MM.1S (cell line): Measurements from ENCODE around the gene CSRNP3.

Experiments
- DNase-seq: peaks from one replicate; pipeline ENCODE4 v3.0.0-alpha.2; 2015
- H2AFZ ChIP-seq: fragments of 300-600 bp; sonication (generic); 2 replicates; pipeline ENCODE4 v1.6.0; 2016; ENCODE audit warnings: antibody characterized with exemption, low read length
- H3F3A ChIP-seq: fragments of 300-600 bp; sonication (generic); 2 replicates; pipeline ENCODE4 v1.6.1; 2016; ENCODE audit warnings: mild to moderate bottlenecking, antibody characterized with exemption, low read length, moderate library complexity, mixed read lengths; ENCODE audit not compliant: insufficient read depth
- H3K27ac ChIP-seq: fragments of 300-600 bp; sonication (generic); 2 replicates; pipeline ENCODE4 v1.5.1; 2016; ENCODE audit warnings: mild to moderate bottlenecking, low read length
- H3K27me3 ChIP-seq: fragments of 300-600 bp; sonication (generic); replicated peaks from 2 replicates; pipeline ENCODE4 v1.6.0; 2016; ENCODE audit warnings: low read length; ENCODE audit not compliant: insufficient read depth
- H3K36me3 ChIP-seq: fragments of 300-600 bp; sonication (generic); replicated peaks from 2 replicates; pipeline ENCODE4 v1.6.1; 2016; ENCODE audit warnings: mild to moderate bottlenecking, low read length, mixed read lengths; ENCODE audit not compliant: insufficient read depth
- H3K4me1 ChIP-seq: fragments of 300-600 bp; sonication (generic); 2 replicates; pipeline ENCODE4 v1.6.1; 2016; ENCODE audit warnings: low read length, mixed read lengths
- H3K4me2 ChIP-seq: fragments of 300-600 bp; sonication (generic); 2 replicates; pipeline ENCODE4 v1.6.0; 2016; ENCODE audit warnings: low read depth, low read length
- H3K4me3 ChIP-seq: fragments of 300-600 bp; sonication (generic); 2 replicates; pipeline ENCODE4 v1.5.1; 2016; ENCODE audit warnings: low read length, mixed read lengths
- H3K79me2 ChIP-seq: fragments of 300-600 bp; sonication (generic); 2 replicates; pipeline ENCODE4 v1.6.1; 2016; ENCODE audit warnings: mixed run types, low read length, mixed read lengths
- H3K9ac ChIP-seq: fragments of 300-600 bp; sonication (generic); 2 replicates; pipeline ENCODE4 v1.6.1; 2016; ENCODE audit warnings: low read length, mixed read lengths
- H3K9me2 ChIP-seq: fragments of 300-600 bp; sonication (generic); replicated peaks from 2 replicates; pipeline ENCODE4 v1.6.1; 2016; ENCODE audit warnings: mild to moderate bottlenecking, low read length, mixed read lengths; ENCODE audit not compliant: insufficient read depth
- H3K9me3 ChIP-seq: fragments of 300-600 bp; sonication (generic); replicated peaks from 2 replicates; pipeline ENCODE4 v1.6.1; 2016; ENCODE audit warnings: mild to moderate bottlenecking, low read length, mixed read lengths; ENCODE audit not compliant: insufficient read depth
- H4K20me1 ChIP-seq: fragments of 300-600 bp; sonication (generic); 2 replicates; pipeline ENCODE4 v1.6.1; 2016; ENCODE audit warnings: mild to moderate bottlenecking, low read length, moderate library complexity, mixed read lengths; ENCODE audit not compliant: insufficient read depth
- EZH2 ChIP-seq: fragments of 300-600 bp; sonication (generic); optimal IDR thresholded peaks from 2 replicates; pipeline ENCODE3; 2017; ENCODE audit warnings: low read depth, mild to moderate bottlenecking, antibody characterized with exemption, low read length, mixed read lengths
- EZH2phosphoT487 ChIP-seq: fragments of 300-600 bp; sonication (generic); IDR thresholded peaks from 2 replicates; pipeline ENCODE4 v1.6.1; 2018; ENCODE audit warnings: antibody characterized with exemption, low read length
- TF ChIP-seq, protein P1 (sequence below): fragments of 300-600 bp; sonication (generic); IDR thresholded peaks from 2 replicates; pipeline ENCODE4 v1.5.1; 2016; ENCODE audit warnings: antibody characterized with exemption, low read length, mixed read lengths

The CSRNP3 gene

DNA sequence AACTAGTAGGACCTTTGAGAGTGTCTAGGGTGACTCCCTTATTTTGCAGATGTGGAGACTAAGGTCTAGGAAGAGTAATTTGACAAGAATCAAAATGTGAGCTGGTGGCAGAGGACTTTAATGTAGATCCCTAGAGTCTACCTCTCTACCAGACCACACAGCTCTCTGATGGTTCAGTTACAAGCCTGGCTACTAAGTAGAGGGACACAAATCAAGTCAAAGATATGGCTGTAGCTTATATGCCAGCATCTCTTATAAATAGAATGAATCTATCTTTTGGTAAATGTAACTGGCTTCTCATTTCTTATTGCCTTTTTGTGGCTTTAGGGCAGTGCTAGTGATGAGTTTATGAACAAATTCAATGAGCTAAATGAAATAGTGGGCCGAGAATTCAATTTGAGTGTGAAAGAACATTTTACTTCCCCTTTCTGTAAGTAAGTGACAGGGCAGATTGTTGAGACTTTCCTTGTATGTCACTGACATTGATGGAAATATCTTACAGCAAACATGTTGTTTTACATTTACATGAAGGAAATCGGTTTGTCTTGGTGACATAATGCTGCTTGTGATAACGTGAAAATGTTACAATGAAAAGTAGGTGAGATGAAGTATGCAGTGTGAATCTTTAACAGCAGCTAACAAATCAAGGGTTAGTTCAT, 28.3 kb downstream of the CSRNP3 start:
- Histone ChIP-seq H3K9me3 (no peaks in the 10 kb centered on the region), H3K27ac (no peak overlapping the region), H3K4me3 (no peak overlapping the region), H3K36me3 (no peaks in the 10 kb centered on the region; the same call in 1 of the 2 replicates), H3K79me2 (no peaks in the 10 kb centered on the region), H3K9ac (no peak overlapping the region), H2AFZ (no peak overlapping the region), H3F3A (no peaks in the 10 kb centered on the region), H4K20me1 (no peaks in the 10 kb centered on the region), H3K4me1 (no peaks in the 10 kb centered on the region), H3K4me2 (no peak overlapping the region), H3K27me3 (no peaks in the 10 kb centered on the region), H3K9me2 (no peaks in the 10 kb centered on the region)
- DNase-seq = no peak
- TF ChIP-seq, protein P1, sequence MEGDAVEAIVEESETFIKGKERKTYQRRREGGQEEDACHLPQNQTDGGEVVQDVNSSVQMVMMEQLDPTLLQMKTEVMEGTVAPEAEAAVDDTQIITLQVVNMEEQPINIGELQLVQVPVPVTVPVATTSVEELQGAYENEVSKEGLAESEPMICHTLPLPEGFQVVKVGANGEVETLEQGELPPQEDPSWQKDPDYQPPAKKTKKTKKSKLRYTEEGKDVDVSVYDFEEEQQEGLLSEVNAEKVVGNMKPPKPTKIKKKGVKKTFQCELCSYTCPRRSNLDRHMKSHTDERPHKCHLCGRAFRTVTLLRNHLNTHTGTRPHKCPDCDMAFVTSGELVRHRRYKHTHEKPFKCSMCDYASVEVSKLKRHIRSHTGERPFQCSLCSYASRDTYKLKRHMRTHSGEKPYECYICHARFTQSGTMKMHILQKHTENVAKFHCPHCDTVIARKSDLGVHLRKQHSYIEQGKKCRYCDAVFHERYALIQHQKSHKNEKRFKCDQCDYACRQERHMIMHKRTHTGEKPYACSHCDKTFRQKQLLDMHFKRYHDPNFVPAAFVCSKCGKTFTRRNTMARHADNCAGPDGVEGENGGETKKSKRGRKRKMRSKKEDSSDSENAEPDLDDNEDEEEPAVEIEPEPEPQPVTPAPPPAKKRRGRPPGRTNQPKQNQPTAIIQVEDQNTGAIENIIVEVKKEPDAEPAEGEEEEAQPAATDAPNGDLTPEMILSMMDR = no peak
- TF ChIP-seq EZH2 (no peak), EZH2phosphoT487 (no peak)

DNA sequence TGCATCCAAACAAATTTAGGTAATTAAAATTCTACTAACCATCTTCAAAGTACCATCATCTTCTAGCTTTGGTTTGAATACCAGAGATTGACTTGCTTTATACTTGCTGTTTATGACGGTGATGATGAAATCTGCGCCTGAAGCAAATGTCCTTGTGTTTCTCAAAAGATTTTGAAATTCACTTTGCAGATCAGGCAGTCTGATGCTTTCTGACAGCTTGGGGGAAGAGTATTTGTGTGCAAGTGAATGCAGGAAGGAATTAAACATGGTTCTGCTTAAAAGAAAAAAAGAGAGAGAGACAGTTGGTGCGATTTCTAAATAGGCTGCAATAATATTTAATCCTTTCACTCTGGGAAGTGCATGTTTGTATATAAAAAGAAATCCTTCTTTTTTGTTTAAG, 29.6 kb downstream of the CSRNP3 start:
- Histone ChIP-seq H4K20me1 (no peaks in the 10 kb centered on the region), H3K4me3 (no peak overlapping the region), H3K27me3 (no peaks in the 10 kb centered on the region), H3K27ac (no peak overlapping the region), H3K9ac (no peak overlapping the region), H3K9me2 (no peaks in the 10 kb centered on the region), H3K4me2 (no peak overlapping the region), H3K4me1 (no peaks in the 10 kb centered on the region), H3K36me3 (no peaks in the 10 kb centered on the region), H3K79me2 (no peaks in the 10 kb centered on the region), H3F3A (no peaks in the 10 kb centered on the region), H3K9me3 (no peaks in the 10 kb centered on the region), H2AFZ (no peak overlapping the region)
- DNase-seq = no peak
- TF ChIP-seq, protein P1 = no peak
- TF ChIP-seq EZH2phosphoT487 (no peak), EZH2 (no peak)

DNA sequence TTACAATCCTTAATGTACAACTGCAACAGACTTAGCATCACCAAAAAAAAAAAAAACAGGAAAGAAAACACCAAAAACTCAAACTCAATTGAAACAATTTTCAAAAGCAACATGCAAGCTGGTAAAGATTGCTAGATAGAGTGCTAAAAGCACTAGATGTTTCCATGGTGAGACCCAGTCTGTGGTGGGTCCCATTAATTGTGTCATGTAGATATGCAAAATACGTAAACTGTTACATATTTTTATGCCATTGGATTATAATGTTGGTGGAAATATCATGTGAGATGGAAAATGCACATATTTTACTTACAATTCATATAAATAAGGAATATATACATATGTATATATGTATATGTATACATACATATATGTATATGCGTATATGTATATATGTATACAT, 30.5 kb downstream of the CSRNP3 start:
- no peaks in the 10 kb centered on the region for H3F3A ChIP-seq
- H3K9me3 ChIP-seq = no peaks in the 10 kb centered on the region
- H3K9ac ChIP-seq = no peak overlapping the region
- no peaks in the 10 kb centered on the region for H3K9me2 ChIP-seq
- DNase-seq = no peak
- H4K20me1 ChIP-seq = no peaks in the 10 kb centered on the region
- no peaks in the 10 kb centered on the region for H3K79me2 ChIP-seq
- no peak overlapping the region for H3K4me3 ChIP-seq
- no peaks in the 10 kb centered on the region for H3K36me3 ChIP-seq
- no peaks in the 10 kb centered on the region for H3K4me1 ChIP-seq
- H2AFZ ChIP-seq = no peak overlapping the region
- H3K27me3 ChIP-seq = no peaks in the 10 kb centered on the region
- H3K27ac ChIP-seq = no peak overlapping the region
- TF ChIP-seq, protein P1 = no peak
- TF ChIP-seq EZH2 (no peak), EZH2phosphoT487 (no peak)
- H3K4me2 ChIP-seq = no peak overlapping the region
